ENCODE results near the gene CFAP119.
"Not testable (repeated sequence)": the region's sequence is repeated elsewhere in the genome, so short reads cannot be mapped to it uniquely, and the experiment has no call there.

CFAP119 gene

GRCh38 chr16:30761928-30762902, at the start of gene CFAP119, which contains the start of gene RNF40:
TSS of gene CFAP119 (minus strand) at chr16:30762062. CDS start at chr16:30761748, 314 bp downstream.
TSS of gene RNF40 (plus strand) at chr16:30762322. CDS start at chr16:30762546, 224 bp downstream.
- peak; percentile 86 for DNase-seq

GRCh38 chr16:30809675-30810074, 47.8 kb upstream of the CFAP119 start:
- DNase-seq = not testable (repeated sequence)

- not testable (repeated sequence) for DNase-seq
Observed at GRCh38 chr16:30808890-30809426, 47.1 kb upstream of the CFAP119 start.

- no peak for DNase-seq
Observed at GRCh38 chr16:30808146-30808545, 46.3 kb upstream of the CFAP119 start.

GRCh38 chr16:30805370-30806169, 43.7 kb upstream of the CFAP119 start:
- DNase-seq = peak; percentile 62

GRCh38 chr16:30805056-30805369, 43.2 kb upstream of the CFAP119 start:
- DNase-seq = no peak

- no peak for DNase-seq
Observed at GRCh38 chr16:30802936-30803335, 41.1 kb upstream of the CFAP119 start.

- no peak for DNase-seq
Observed at GRCh38 chr16:30797670-30798309, 35.9 kb upstream of the CFAP119 start.

GRCh38 chr16:30794634-30795033, 32.8 kb upstream of the CFAP119 start:
- no peak for DNase-seq

- no peak for DNase-seq
Observed at GRCh38 chr16:30793508-30794069, 31.7 kb upstream of the CFAP119 start.

GRCh38 chr16:30787613-30788378, 25.9 kb upstream of the CFAP119 start:
- no peak for DNase-seq

- peak; percentile 43 for DNase-seq
Observed at GRCh38 chr16:30786936-30787612, 25.2 kb upstream of the CFAP119 start, which contains the start of gene ZNF629. TSS of gene ZNF629 (minus strand) at chr16:30787205. CDS start at chr16:30784482, 2,723 bp downstream.

GRCh38 chr16:30786115-30786935, 24.5 kb upstream of the CFAP119 start:
- DNase-seq = no peak

GRCh38 chr16:30785126-30786106, 23.6 kb upstream of the CFAP119 start:
- no peak for DNase-seq

GRCh38 chr16:30784215-30784614, 22.4 kb upstream of the CFAP119 start:
- DNase-seq = no peak

GRCh38 chr16:30783280-30784109, 21.6 kb upstream of the CFAP119 start:
- no peak for DNase-seq

- no peak for DNase-seq
Observed at GRCh38 chr16:30782486-30783279, 20.8 kb upstream of the CFAP119 start.

Data from activated CD8-positive, alpha-beta memory T cell treated with anti-CD3 and anti-CD28 coated beads, Interleukin-2, amount 50 U/mL, for 4 hours (primary cell).